NT2/D1 (cell line): Measurements from ENCODE around the gene TTLL11.

Source experiments
- SUZ12 ChIP-seq: IDR thresholded peaks from 2 replicates; pipeline ENCODE4 v1.6.1; 2011; ENCODE audit not compliant: insufficient read length, insufficient read depth; ENCODE audit errors: extremely low read depth
- YY1 ChIP-seq: IDR thresholded peaks from 2 replicates; pipeline ENCODE4 v1.6.1; 2011; ENCODE audit not compliant: insufficient read length, insufficient read depth
- ZNF274 ChIP-seq: IDR thresholded peaks from 2 replicates; pipeline ENCODE4 v1.6.1; 2011; ENCODE audit warnings: mild to moderate bottlenecking, low read depth, low read length

DNA sequence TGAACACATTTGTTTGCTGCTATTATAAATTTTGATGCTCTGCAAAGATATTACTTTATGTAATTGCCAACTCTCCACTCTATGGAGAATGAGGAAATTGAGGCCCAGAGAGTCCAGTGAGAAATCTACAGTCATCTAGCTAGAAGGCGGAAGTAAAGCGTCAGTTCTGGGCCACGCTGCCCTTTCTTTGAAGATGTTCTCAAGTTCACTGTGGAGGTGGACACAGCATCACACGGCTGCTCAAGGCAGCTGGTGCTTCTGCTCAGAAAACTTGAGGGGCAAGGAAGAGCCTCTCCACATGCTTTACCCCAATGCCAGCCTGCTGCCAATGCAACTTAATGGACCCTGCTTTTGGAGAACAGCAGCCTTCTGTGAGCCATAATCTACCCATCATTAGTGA lies 96.3 kb downstream of the TTLL11 start:
- no peak for TF ChIP-seq YY1
- TF ChIP-seq SUZ12 = no peak
- no peak for TF ChIP-seq ZNF274
